GM23338 (cell line): ENCODE data around the gene TOMM5. TPM values are rescaled to one million over a fixed set of nuclear protein-coding genes. Genes with fewer than 3 reads are reported as not detected.

Experiments
- ATAC-seq: fragments of 200-7000 bp; cut with Tn5 transposase; 3 replicates; pipeline ENCODE4 v1.9.1; 2020
- DNase-seq: peaks from one replicate; pipeline ENCODE4 v3.0.0-alpha.2; 2015; ENCODE audit warnings: low spot score
- H2AFZ ChIP-seq: fragments of 200-600 bp; sonication (generic); 2 replicates; pipeline ENCODE4 v1.8.0; 2016; ENCODE audit warnings: antibody characterized with exemption, mild to moderate bottlenecking, moderate library complexity
- H3F3A ChIP-seq: fragments of 200-600 bp; sonication (generic); replicated peaks from 2 replicates; pipeline ENCODE4 v1.8.0; 2017; ENCODE audit warnings: antibody characterized with exemption, mixed run types, low read depth
- H3K27ac ChIP-seq: fragments of 200-600 bp; sonication (generic); 2 replicates; pipeline ENCODE4 v1.6.1; 2016; ENCODE audit warnings: low read depth
- H3K27me3 ChIP-seq: fragments of 200-600 bp; sonication (generic); 2 replicates; pipeline ENCODE4 v1.8.0; 2016; ENCODE audit warnings: mild to moderate bottlenecking, mixed run types, moderate library complexity; ENCODE audit not compliant: insufficient read depth
- H3K36me3 ChIP-seq: fragments of 200-600 bp; sonication (generic); 2 replicates; pipeline ENCODE4 v1.8.0; 2016; ENCODE audit warnings: mild to moderate bottlenecking; ENCODE audit not compliant: insufficient read depth
- H3K4me1 ChIP-seq: fragments of 200-600 bp; sonication (generic); 2 replicates; pipeline ENCODE4 v1.8.0; 2016; ENCODE audit warnings: mild to moderate bottlenecking, moderate library complexity; ENCODE audit not compliant: insufficient read depth
- H3K4me2 ChIP-seq: fragments of 200-600 bp; sonication (generic); 2 replicates; pipeline ENCODE4 v1.7.1; 2017; ENCODE audit warnings: mixed run types
- H3K4me3 ChIP-seq: fragments of 200-600 bp; sonication (generic); 2 replicates; pipeline ENCODE4 v1.6.1; 2016; ENCODE audit warnings: mixed run types
- H3K79me2 ChIP-seq: fragments of 200-600 bp; sonication (generic); replicated peaks from 2 replicates; pipeline ENCODE4 v1.8.0; 2017; ENCODE audit warnings: mild to moderate bottlenecking; ENCODE audit not compliant: insufficient read depth
- H3K9me2 ChIP-seq: fragments of 200-600 bp; sonication (generic); 2 replicates; pipeline ENCODE4 v1.8.0; 2017; ENCODE audit not compliant: insufficient read depth
- H4K20me1 ChIP-seq: fragments of 200-600 bp; sonication (generic); replicated peaks from 2 replicates; pipeline ENCODE4 v1.8.0; 2017; ENCODE audit warnings: mild to moderate bottlenecking; ENCODE audit not compliant: insufficient read depth
- H3K27ac Mint-ChIP-seq: 2 replicates; pipeline ENCODE4 v1.8.0; 2020; ENCODE audit warnings: inconsistent platforms, mild to moderate bottlenecking, moderate library complexity, mixed read lengths
- H3K27me3 Mint-ChIP-seq: 3 replicates; pipeline ENCODE4 v1.8.0; 2022; ENCODE audit warnings: low read depth, mild to moderate bottlenecking, moderate library complexity, mixed read lengths, inconsistent platforms; ENCODE audit not compliant: insufficient read depth, poor library complexity
- H3K36me3 Mint-ChIP-seq: 3 replicates; pipeline ENCODE4 v1.8.0; 2021; ENCODE audit warnings: low read depth, mild to moderate bottlenecking, inconsistent platforms, moderate library complexity, mixed read lengths
- H3K4me1 Mint-ChIP-seq: 3 replicates; pipeline ENCODE4 v1.8.0; 2020; ENCODE audit warnings: mild to moderate bottlenecking, inconsistent platforms, mixed read lengths
- H3K4me3 Mint-ChIP-seq: 3 replicates; pipeline ENCODE4 v1.8.0; 2021; ENCODE audit warnings: moderate library complexity, mild to moderate bottlenecking, inconsistent platforms, mixed read lengths
- H3K9me3 Mint-ChIP-seq: 3 replicates; pipeline ENCODE4 v1.8.0; 2020; ENCODE audit warnings: moderate library complexity, mild to moderate bottlenecking, inconsistent platforms, mixed read lengths
- EZH2 ChIP-seq: fragments of 200-600 bp; sonication (generic); IDR thresholded peaks from one replicate; pipeline ENCODE4 v1.8.0; 2017; ENCODE audit warnings: antibody characterized with exemption, mild to moderate bottlenecking, low read depth; ENCODE audit not compliant: unreplicated experiment
- POLR2AphosphoS5 ChIP-seq: IDR thresholded peaks from 2 replicates; pipeline ENCODE4 v1.6.1; 2016; ENCODE audit warnings: antibody characterized with exemption, low read depth
- STAT1 ChIP-seq: IDR thresholded peaks from one replicate; pipeline ENCODE4 v1.6.1; 2016; ENCODE audit warnings: antibody characterized with exemption; ENCODE audit not compliant: unreplicated experiment
- ZNF114 ChIP-seq: fragments of 250-450 bp; sonication (Bioruptor Pico); IDR thresholded peaks from 2 replicates; pipeline ENCODE4 v1.5.0; 2020; ENCODE audit warnings: mild to moderate bottlenecking, moderate library complexity
- ZNF331 ChIP-seq: fragments of 250-450 bp; sonication (Bioruptor Pico); IDR thresholded peaks from 2 replicates; pipeline ENCODE4 v1.5.0; 2020; ENCODE audit warnings: low read depth, mild to moderate bottlenecking, moderate library complexity
- polyA plus RNA-seq: library from polyadenylated mRNA; unstranded; fragments of >200 nt; fragmentation: Nextera tagmentation; extraction: Ambion mirVana; gene quantifications from 2 replicates; pipeline ENCODE4 v1.2.1, GENCODE V29; 2016
- total RNA-seq: library from RNA; depleted of rRNA; stranded (reverse); fragments of >200 nt; shearing (Covaris generic); gene quantifications from 2 replicates; pipeline ENCODE4 v1.2.3, GENCODE V29; 2014
- TF ChIP-seq, protein P1 (sequence below): fragments of 250-450 bp; sonication (Bioruptor Pico); IDR thresholded peaks from 2 replicates; pipeline ENCODE4 v1.5.0; 2020; ENCODE audit warnings: mild to moderate bottlenecking, moderate library complexity
- TF ChIP-seq, protein P2 (sequence below): IDR thresholded peaks from 2 replicates; pipeline ENCODE4 v1.6.1; 2016; ENCODE audit warnings: antibody characterized with exemption
- TF ChIP-seq, protein P3 (sequence below): IDR thresholded peaks from one replicate; pipeline ENCODE4 v1.6.1; 2018; ENCODE audit warnings: antibody characterized with exemption; ENCODE audit not compliant: unreplicated experiment
- TF ChIP-seq, protein P4 (sequence below), 2 experiments: fragments of 200-600 bp in 1 of 2; sonication (generic) in 1 of 2; conservative IDR thresholded peaks; 2 replicates each; pipeline versions ENCODE4 v1.5.1 to v1.6.1; 2016 to 2017; ENCODE audit warnings: antibody characterized with exemption in 2 of 2, low read depth in 2 of 2, mild to moderate bottlenecking in 2 of 2, moderate library complexity in 1 of 2

TOMM5 gene
- total and polyA plus RNA-seq, 2 experiments from 2014 or later, result 158 to 529 TPM

DNA sequence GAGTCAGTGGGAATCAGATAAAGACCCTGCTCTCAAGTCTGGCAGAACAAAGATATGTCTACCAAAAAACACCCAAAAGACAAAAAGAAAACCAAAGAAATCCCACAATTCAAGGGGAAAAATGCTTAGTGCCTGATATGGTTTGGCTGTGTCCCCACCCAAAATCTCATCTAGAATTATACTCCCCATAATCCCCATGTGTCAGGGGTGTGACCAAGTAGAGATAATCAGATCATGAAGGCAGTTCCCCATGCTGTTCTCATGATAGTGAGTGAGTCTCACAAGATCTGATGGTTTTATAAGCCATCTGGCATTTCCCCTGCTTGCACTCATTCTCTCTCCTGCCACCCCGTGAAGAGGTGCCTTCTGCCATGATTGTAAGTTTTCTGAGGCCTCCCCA is 29.6 kb downstream of the TOMM5 start:
- Mint-ChIP-seq H3K27ac (no peak overlapping the region), H3K4me3 (no peak overlapping the region), H3K4me1 (peaks cover 33% of the 10 kb centered on the region), H3K27me3 (peaks cover 9% of the 10 kb centered on the region), H3K36me3 (peaks cover 31% of the 10 kb centered on the region), H3K9me3 (peaks cover 29% of the 10 kb centered on the region)
- Histone ChIP-seq H3K27ac (no peak overlapping the region), H3K9me2 (no peaks in the 10 kb centered on the region), H3K79me2 (peaks cover 9% of the 10 kb centered on the region), H3K4me3 (no peak overlapping the region), H3F3A (no peaks in the 10 kb centered on the region), H3K36me3 (no peaks in the 10 kb centered on the region; the same call in 1 of the 2 replicates), H3K4me2 (no peak overlapping the region), H4K20me1 (0 out of 2 replicates have a peak, but pooled peaks cover 3% of the 10 kb centered on the region), H2AFZ (no peak overlapping the region), H3K4me1 (peaks cover 17% of the 10 kb centered on the region), H3K27me3 (no peaks in the 10 kb centered on the region)
- no peak for ATAC-seq
- no peak for DNase-seq
- TF ChIP-seq, protein P1, sequence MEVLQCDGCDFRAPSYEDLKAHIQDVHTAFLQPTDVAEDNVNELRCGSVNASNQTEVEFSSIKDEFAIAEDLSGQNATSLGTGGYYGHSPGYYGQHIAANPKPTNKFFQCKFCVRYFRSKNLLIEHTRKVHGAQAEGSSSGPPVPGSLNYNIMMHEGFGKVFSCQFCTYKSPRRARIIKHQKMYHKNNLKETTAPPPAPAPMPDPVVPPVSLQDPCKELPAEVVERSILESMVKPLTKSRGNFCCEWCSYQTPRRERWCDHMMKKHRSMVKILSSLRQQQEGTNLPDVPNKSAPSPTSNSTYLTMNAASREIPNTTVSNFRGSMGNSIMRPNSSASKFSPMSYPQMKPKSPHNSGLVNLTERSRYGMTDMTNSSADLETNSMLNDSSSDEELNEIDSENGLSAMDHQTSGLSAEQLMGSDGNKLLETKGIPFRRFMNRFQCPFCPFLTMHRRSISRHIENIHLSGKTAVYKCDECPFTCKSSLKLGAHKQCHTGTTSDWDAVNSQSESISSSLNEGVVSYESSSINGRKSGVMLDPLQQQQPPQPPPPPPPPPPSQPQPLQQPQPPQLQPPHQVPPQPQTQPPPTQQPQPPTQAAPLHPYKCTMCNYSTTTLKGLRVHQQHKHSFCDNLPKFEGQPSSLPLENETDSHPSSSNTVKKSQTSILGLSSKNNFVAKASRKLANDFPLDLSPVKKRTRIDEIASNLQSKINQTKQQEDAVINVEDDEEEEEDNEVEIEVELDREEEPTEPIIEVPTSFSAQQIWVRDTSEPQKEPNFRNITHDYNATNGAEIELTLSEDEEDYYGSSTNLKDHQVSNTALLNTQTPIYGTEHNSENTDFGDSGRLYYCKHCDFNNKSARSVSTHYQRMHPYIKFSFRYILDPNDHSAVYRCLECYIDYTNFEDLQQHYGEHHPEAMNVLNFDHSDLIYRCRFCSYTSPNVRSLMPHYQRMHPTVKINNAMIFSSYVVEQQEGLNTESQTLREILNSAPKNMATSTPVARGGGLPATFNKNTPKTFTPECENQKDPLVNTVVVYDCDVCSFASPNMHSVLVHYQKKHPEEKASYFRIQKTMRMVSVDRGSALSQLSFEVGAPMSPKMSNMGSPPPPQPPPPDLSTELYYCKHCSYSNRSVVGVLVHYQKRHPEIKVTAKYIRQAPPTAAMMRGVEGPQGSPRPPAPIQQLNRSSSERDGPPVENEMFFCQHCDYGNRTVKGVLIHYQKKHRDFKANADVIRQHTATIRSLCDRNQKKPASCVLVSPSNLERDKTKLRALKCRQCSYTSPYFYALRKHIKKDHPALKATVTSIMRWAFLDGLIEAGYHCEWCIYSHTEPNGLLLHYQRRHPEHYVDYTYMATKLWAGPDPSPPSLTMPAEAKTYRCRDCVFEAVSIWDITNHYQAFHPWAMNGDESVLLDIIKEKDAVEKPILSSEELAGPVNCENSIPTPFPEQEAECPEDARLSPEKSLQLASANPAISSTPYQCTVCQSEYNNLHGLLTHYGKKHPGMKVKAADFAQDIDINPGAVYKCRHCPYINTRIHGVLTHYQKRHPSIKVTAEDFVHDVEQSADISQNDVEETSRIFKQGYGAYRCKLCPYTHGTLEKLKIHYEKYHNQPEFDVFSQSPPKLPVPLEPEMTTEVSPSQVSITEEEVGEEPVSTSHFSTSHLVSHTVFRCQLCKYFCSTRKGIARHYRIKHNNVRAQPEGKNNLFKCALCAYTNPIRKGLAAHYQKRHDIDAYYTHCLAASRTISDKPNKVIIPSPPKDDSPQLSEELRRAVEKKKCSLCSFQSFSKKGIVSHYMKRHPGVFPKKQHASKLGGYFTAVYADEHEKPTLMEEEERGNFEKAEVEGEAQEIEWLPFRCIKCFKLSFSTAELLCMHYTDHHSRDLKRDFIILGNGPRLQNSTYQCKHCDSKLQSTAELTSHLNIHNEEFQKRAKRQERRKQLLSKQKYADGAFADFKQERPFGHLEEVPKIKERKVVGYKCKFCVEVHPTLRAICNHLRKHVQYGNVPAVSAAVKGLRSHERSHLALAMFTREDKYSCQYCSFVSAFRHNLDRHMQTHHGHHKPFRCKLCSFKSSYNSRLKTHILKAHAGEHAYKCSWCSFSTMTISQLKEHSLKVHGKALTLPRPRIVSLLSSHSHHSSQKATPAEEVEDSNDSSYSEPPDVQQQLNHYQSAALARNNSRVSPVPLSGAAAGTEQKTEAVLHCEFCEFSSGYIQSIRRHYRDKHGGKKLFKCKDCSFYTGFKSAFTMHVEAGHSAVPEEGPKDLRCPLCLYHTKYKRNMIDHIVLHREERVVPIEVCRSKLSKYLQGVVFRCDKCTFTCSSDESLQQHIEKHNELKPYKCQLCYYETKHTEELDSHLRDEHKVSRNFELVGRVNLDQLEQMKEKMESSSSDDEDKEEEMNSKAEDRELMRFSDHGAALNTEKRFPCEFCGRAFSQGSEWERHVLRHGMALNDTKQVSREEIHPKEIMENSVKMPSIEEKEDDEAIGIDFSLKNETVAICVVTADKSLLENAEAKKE (CRISPR knock-in tag), result no peak
- TF ChIP-seq, protein P2, sequence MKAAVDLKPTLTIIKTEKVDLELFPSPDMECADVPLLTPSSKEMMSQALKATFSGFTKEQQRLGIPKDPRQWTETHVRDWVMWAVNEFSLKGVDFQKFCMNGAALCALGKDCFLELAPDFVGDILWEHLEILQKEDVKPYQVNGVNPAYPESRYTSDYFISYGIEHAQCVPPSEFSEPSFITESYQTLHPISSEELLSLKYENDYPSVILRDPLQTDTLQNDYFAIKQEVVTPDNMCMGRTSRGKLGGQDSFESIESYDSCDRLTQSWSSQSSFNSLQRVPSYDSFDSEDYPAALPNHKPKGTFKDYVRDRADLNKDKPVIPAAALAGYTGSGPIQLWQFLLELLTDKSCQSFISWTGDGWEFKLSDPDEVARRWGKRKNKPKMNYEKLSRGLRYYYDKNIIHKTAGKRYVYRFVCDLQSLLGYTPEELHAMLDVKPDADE, result no peak
- TF ChIP-seq ZNF114 (CRISPR knock-in tag) (no peak), EZH2 (no peak), ZNF331 (CRISPR knock-in tag) (no peak), STAT1 (no peak), POLR2AphosphoS5 (no peak)
- TF ChIP-seq, protein P3, sequence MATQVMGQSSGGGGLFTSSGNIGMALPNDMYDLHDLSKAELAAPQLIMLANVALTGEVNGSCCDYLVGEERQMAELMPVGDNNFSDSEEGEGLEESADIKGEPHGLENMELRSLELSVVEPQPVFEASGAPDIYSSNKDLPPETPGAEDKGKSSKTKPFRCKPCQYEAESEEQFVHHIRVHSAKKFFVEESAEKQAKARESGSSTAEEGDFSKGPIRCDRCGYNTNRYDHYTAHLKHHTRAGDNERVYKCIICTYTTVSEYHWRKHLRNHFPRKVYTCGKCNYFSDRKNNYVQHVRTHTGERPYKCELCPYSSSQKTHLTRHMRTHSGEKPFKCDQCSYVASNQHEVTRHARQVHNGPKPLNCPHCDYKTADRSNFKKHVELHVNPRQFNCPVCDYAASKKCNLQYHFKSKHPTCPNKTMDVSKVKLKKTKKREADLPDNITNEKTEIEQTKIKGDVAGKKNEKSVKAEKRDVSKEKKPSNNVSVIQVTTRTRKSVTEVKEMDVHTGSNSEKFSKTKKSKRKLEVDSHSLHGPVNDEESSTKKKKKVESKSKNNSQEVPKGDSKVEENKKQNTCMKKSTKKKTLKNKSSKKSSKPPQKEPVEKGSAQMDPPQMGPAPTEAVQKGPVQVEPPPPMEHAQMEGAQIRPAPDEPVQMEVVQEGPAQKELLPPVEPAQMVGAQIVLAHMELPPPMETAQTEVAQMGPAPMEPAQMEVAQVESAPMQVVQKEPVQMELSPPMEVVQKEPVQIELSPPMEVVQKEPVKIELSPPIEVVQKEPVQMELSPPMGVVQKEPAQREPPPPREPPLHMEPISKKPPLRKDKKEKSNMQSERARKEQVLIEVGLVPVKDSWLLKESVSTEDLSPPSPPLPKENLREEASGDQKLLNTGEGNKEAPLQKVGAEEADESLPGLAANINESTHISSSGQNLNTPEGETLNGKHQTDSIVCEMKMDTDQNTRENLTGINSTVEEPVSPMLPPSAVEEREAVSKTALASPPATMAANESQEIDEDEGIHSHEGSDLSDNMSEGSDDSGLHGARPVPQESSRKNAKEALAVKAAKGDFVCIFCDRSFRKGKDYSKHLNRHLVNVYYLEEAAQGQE, result no peak
- TF ChIP-seq, protein P4, sequence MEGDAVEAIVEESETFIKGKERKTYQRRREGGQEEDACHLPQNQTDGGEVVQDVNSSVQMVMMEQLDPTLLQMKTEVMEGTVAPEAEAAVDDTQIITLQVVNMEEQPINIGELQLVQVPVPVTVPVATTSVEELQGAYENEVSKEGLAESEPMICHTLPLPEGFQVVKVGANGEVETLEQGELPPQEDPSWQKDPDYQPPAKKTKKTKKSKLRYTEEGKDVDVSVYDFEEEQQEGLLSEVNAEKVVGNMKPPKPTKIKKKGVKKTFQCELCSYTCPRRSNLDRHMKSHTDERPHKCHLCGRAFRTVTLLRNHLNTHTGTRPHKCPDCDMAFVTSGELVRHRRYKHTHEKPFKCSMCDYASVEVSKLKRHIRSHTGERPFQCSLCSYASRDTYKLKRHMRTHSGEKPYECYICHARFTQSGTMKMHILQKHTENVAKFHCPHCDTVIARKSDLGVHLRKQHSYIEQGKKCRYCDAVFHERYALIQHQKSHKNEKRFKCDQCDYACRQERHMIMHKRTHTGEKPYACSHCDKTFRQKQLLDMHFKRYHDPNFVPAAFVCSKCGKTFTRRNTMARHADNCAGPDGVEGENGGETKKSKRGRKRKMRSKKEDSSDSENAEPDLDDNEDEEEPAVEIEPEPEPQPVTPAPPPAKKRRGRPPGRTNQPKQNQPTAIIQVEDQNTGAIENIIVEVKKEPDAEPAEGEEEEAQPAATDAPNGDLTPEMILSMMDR (conservative IDR thresholded peaks at IDR 0.05; ENCODE audit: low read depth in 2 of 2), result no peak
